NCI-H146 treated with DMSO at 0.1 percent for 48 hours (cell line): ENCODE data around the gene ATG13.

Source experiments
- DNase-seq: peaks from one replicate; lab custom pipeline; 2025; ENCODE audit not compliant: unreplicated experiment; lab: John Stamatoyannopoulos, UW

Gene ATG13

DNA sequence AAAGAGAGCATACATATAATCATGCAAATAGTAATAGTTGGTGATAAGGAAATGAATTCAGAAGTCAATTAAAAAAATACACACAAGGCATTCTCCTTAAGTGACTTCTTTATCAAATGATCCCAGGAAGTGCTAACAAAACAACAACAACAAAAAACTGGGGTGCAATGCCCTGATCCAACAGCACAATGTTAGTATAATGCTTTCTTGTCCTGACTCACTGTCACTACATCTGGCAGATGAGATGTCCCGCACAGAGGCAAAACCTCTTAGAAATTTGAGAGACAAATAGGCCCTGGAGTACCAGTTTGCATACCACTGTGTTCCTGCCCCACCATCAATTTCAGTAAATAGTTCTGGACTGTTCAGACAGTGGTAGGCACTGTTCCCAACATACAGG lies 12.6 kb upstream of the ATG13 start:
- DNase-seq, result no peak

DNA sequence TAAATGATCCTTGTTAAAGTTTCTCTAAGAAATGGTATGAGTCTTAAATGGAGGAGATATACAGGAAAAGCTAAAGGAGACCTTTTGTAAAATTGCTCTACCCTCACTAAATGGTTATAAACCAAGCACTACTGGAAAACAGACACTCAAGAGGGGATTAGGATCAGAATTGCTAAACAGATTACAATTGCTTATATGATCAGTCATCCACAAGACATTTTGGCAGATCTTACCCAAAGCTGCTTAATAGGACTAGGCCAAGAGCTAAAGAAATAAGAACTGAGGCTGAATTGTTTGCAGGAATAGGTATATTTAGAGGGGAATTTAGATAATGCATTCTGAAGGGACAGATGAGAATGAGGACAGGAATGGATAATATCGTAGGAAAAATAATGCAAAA lies 9.8 kb upstream of the ATG13 start:
- DNase-seq, result no peak

DNA sequence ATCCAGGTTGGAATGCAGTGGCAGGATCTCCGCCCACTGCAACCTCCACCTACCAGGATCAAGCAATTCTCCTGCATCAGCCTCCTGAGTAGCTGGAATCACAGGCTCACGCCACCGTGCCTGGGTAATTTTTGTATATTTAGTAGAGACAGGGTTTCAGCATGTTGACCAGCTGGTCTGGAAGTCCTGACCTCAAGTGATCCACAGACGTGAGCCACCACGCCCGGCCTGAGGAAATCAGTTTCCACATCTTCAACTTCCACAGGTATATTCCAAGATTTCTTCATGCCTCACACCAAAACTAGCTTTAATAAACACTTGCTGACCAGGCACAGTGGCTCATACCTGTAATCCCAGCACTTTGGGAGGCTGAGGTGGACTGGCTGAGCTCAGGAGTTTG lies 8.0 kb upstream of the ATG13 start:
- no peak for DNase-seq

DNA sequence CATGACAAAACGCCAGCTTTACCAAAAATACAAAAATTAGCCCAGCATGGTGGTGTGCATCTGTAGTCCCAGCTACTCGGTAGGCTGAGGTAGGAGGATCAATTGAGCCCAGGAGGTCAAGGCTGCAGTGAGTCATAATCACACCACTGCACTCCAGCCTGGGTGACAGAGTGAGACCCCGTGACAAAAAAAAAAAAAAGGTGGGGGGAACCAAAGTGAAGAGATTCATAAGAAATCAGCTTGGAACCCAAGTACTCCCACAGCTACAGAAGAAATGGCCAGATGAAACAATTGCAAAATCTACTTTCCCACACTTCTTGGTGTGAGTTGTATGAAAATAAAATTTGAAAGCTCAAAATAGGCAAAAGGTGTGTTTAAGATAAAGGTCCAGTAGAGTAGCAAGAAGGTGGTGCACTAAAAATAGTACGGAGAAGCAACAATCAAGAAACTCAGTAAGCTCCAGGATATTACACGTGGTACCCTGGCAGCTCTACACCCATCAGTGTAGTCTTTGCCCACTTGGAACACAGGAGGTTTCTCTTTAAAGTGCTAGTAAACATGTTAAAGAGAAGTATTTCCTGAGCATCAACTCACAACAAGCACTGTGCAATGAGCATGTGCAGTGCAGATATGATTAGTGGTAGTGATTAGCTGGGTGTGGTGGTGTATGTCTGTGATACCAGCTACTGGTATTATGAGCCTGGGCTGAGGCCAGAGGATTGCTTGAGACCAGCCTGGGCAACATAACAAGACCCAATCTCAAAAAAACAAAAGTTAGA lies 5.6 kb upstream of the ATG13 start:
- DNase-seq, result no peak

DNA sequence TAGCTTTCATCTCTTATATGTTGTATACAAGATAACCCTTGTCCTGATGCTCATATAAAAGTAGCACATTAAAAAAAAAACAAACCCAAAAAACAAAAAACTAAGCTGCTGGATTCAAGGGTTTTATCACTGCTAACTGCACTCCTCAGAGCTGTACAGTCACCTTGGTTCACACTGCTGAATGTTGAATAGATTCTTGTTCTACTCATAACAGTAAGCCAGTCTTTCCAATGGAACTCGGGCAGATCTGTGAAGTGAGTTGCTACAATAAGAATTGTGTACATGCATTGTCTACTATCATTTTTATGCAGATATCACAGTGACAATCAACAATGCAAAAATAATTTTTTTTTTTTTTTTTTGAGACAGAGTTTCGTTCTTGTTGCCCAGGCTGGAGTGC lies 5.0 kb upstream of the ATG13 start:
- no peak for DNase-seq

DNA sequence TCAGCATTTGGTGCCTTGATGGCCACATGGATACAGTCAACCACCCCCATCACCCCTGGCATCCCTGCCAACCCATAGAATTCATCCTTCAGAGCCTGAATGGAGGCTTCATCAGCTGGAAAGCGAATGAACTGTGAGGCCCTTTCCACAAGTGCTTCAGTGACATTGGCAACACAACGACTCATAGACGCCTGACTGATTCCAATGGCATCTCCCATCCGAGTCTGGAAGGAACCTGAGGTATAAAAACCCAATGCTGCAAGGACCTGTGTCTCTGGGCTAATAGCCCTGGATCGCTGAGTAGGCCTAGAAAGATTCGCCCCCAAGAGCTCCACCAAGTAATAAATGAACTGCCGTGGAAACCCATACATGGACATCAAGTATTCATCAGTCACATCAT lies 1.6 kb upstream of the ATG13 start:
- no peak for DNase-seq

DNA sequence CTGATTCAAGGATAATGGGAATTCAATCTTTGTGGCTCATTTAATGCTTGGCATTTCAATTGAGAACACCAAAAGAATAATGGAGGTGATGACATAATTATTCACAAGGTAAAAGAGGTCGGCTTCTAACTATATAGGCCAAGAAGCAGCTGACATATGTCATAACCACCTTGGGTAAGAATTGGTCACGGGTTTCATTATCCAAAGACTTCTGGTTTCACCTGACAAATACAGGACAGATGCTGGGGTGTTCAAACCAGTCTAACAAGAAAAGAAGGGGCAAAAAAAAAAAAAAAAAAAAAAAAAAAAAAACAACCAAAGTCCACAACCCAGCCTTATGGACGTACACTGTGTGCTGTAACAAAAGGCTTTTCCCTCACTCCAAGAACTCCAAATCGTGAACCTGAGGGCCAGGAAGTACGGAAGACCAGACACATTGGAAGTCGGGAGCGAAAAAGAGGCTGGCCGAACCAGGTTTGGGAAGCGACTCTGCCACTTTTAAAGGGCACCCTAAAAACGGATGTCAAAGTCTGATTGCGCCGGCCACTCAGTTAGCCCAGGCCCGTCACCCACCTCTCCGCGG lies 711 bp upstream of the ATG13 start:
- DNase-seq, result no peak

DNA sequence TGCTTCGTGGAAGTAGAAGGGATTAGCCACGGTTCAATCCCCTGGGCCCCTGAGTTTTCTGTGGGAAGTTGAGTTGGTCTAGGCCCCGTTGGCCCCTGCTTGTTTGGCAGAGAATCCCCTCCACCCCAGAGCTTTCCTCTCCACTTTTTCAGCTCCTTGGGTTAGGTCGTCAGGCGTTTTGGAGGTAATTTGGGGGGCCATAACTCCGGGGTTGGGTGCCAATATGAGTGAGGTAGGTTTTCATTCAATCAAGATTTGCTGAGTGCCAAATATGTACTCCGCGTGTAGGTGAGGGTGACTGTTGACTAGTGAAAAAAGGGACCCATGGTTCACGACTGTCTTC lies 590 bp downstream of the ATG13 start:
- DNase-seq, result no peak

DNA sequence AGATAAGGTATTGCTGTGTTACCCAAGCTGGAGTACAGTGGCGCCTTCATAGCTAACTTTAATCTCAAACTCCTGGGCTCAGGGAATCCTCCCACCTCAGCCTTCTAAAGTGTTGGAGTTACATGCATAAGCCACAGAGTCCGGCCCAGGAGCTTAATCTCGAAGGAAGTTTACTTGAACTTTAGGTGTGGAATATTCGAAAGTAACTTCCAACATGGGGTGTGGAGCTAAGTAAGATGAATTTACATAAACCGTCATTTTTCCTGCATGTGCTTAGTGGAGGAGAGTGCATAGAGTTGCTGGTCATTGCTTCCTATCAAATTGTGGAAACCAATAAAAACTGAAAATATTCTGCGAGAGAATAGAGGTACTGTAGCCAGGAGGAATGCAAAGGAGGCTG lies 1.5 kb downstream of the ATG13 start:
- DNase-seq, result no peak

DNA sequence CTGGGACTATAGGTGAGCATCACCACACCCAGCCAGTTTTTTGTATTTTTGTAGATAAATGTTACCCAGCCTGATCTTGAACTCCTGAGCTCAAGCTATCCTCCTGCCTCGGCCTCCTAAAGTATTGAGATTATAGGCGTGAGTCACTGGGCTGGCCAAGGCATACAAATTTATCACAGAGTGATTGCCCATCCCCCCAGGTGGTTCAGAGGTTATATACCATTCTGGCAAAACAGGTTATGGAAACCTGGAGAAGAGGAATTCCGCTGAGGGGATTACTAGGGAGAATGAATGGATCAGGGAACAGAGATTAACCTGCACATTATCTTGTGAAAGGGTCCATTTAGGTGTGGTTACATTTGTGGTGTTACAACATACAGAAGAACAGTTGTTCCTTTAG lies 8.1 kb downstream of the ATG13 start:
- DNase-seq, result no peak

DNA sequence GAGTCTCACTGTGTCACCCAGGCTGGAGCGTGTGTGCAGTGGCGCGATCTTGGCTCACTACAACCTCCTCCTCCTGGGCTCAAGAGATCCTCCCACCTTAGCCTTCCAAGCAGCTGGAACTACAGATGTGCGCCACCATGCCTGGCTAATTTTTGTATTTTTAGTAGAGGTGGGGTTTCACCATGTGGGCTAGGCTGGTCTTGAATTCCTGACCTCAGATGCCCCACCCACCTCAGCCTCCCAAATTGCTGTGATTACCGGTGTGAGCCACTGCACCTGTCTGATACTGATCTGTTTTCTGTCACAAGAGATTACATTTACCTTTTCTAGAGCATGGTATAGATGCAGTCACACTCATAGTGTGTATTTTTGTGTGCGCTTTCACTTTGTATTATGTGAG lies 11.6 kb downstream of the ATG13 start:
- no peak for DNase-seq

DNA sequence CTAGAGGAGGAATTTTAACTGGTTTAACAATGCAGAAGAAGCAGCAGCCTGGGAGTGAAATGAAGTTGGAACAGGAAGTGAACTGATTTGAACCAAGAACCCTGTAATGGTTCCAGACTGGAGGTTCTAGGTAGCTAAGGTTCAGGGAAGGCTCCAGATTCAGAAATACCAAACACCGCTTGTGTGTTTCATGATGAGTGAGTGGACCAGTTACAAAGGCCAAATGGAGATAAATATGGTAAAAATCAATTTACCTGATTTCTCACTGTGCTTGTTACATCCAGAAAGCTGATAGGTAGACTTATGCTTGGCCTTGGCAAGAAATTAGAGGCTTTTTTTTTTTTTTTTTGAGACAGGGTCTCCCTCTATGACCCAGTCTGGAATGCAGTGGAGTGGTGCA lies 12.9 kb downstream of the ATG13 start:
- DNase-seq, result no peak

DNA sequence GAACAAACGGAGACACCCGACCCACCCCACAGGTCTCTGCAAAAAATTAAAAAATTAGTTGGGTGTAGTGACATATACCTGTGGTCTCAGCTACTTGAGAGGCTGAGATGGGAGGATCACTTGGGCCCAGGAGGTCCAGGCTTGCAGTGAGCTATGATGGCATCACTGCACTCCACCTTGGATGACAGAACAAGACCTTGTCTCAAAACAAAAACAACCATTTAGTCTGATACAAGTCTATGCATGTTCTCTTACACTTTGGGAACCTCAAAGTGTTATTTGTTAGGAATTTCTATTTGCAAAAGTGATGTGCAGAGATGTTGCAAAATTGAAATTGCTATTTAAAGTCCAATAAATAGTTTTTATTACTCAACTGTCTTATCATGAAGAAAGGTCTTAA lies 14.3 kb downstream of the ATG13 start:
- DNase-seq, result no peak

DNA sequence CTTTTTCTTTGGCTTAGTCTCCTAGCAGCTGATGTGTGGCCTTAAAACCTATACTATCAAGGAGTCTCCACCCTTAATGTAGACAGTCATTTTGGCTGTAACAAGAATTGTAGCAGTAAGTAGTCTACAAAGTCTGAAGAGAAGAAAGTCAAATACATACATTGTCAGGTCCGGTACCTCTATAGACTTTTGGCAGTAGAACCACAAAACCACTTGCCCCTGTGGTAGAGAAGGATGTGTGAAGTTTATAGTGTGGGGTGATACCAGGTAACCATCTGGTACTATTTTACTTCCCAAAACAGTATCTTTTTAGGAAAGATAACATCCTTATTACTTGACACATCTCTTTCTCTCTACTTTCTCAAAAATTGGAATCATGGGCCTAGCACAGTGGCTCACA lies 15.1 kb downstream of the ATG13 start:
- DNase-seq, result no peak

DNA sequence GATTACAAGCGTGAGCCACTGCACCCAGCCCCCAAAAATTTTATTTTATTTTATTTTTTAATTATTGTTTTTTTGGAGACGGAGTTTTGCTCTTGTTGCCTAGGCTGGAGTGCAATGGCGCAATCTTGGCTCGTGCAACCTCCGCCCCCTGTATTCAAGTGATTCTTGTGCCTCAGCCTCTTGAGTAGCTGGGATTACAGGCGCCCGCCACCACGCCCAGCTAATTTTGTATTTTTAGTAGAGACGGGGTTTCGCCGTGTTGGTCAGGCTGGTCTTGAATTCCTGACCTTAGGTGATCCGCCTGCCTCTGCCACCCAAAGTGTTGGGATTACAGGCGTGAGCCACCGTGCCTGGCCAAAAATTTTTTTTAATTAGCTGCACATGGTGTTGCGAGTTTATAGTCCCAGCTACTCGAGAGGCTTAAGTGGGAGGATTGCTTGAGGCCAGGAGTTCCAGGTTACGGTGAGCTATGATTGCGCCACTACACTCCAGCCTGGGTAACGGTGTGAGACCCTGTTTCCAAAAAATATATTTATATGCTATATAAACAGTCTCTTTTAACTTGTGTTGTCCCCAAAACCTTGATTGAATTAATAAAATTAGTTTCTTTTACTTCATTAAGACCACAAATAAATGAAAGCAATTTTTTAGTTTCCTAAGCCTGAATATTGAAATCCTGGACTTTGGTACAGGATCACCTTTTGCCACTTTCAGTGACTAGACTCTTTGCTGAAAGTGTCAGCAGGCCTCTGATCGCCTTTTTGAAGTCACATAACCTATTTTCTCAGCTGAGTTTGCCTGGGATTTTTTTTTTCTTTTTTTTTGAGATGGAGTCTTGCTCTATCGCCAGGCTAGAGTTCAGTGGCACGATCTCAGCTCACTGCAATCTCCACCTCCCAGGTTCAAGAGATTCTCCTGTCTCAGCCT lies 16.2 kb downstream of the ATG13 start:
- DNase-seq, result no peak

DNA sequence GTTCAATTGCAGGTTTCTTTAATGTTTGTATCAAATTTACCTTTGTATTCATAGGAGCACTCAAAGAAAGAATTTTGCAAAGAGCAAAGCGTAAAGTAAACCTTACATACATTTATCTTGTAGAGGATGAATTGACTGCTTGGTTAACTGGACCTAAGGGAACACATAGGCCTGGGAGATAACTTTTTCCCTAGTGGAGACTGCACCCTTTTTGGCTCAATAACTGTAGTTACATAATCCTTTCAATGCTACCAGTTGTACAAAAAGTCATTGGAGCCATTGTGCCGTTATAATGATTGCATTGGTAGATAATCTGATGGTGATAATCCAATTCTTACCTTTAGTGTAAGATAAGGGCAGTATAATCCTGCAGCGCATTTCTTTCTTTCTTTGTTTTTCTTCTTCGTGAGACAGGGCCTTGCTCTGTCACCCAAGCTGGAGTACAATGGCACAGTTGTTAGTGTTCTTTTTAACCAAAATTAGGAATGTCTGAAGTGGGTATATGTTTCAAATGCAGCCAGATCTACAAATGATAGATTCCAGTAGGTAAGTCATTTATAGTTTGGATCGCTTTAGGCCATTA lies 18.3 kb downstream of the ATG13 start:
- DNase-seq, result no peak

DNA sequence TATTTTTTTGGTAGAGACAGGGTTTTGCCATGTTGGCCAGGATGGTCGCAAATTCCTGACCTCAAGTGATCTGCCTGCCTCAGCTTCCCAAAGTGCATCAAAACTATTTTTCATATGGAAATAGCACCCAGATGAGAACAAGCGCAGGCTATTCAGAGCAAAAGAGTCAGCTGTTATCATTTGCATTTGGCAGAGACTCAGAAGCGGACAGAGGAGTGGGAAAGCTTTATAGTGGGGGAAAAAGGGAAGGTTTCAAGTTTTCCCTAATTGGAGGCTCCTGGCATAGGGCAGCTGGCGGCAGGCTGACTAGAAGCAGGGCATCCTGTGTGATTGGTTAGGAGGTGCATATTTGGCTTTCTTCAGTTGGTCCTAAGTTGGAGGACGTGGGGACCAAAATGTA lies 20.2 kb downstream of the ATG13 start:
- DNase-seq, result no peak

DNA sequence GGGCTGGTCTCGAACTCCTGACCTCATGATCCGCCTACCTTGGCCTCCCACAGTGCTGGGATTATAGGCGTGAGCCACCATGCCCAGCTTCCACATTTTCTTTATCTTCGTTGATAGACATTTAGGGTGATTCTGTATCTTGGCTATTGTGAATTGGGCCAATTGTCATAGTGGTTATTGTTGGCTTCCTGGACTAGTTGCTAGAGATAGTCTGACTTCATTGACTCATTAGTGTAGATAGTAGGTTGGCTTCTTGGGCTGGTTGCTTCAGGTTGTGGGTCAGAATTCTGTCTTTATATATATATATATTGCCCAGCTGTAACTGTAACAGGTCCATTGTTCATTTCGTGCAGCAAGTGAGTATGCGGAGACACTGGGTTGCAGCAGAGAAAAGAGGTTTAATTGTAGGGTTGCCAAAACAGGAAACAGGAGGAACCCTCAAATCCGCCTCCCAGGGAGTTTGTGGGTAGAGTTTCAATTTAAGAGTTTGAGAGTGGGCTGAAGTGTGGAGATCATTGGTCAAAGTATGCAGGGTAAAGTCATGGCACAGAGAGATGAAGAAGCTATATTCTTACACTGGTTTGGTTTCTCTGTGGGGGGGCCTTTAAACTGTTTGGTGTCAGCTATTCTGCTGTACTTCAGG lies 22.0 kb downstream of the ATG13 start:
- no peak for DNase-seq

DNA sequence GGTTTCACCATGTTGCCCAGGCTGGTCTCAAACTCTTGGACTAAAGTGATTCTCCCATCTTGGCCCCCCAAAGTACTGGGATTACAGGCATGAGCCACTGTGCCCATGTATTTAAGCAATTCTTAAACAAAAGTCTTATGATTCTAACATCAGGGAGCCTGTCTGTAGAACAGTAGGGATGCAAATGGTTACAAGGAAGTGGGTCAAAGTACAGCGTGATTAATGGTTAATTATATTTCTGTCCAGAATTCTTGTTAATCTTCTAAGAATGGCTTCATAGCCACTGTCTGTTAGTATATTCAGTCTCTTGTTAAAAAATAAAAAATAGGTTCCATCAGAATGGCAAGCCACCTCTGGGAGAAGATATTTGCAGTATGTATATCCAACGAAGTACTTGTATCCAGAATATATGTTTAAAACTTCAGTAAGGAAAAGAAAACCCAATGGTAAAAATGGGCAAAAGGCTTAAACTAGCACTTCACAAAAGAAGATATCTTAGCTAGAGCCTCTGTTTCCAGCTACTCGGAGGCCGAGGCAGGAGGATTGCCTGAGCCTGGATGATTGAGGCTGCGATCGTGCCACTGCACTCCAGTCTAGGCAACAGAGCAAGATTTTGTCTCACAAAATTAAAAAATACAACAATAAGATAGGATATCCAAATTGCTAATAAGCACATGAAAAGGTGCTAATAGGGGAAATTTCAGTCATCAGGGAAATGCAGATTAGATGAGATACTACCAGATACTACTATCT lies 22.9 kb downstream of the ATG13 start:
- DNase-seq, result no peak

DNA sequence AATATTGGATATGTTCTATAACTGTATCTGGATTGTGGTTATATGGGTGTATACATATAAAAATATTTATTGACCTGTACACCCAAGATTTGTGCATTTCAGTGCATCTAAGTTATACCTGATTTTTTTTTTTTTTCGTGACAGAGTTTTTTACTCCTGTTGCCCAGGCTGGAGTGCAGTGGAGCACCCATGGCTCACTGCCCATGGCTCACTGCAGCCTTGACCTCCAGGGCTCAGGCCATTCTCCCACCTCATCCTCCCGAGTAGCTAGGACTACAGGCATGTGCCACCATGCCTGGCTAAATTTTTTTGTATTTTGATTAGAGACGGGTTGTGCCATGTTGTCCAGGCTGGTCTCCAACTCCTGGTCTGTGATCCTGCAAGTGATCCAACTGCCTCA lies 24.3 kb downstream of the ATG13 start:
- no peak for DNase-seq
